IMR-90 (cell line): Measurements from ENCODE around the gene TNIP1. TPM values are rescaled to one million over a fixed set of nuclear protein-coding genes. Genes with fewer than 3 reads are reported as not detected.

Experiments used
- ATAC-seq: fragments of 200-7000 bp; cut with Tn5 transposase; 2 replicates; pipeline ENCODE4 v1.9.1; 2020; ENCODE audit warnings: low read depth, mild to moderate bottlenecking, moderate library complexity
- BruUV-seq: library from RNA; stranded (reverse); fragments of 400-500 nt; replicated peaks from 2 replicates; lab custom pipeline; 2021; lab: Mats Ljungman, UMichigan
- CTCF ChIA-PET: fragments of 300-600 bp; formaldehyde crosslinking; extraction: SDS; loops from one replicate; lab custom pipeline; 2021; ENCODE audit warnings: antibody characterized with exemption; lab: Yijun Ruan, JAX
- POLR2A ChIA-PET: fragments of 300-600 bp; sonication (Branson Sonifier 250); formaldehyde crosslinking; loops from one replicate; lab custom pipeline; 2022; ENCODE audit warnings: antibody characterized with exemption; ENCODE audit not compliant: unreplicated experiment; lab: Charles Lee
- DNase-seq: peaks from one replicate; pipeline ENCODE4 v3.0.0; 2013
- H2AFZ ChIP-seq: replicated peaks from 2 replicates; pipeline ENCODE3; 2013; ENCODE audit warnings: low read length, mild to moderate bottlenecking; ENCODE audit not compliant: poor library complexity
- H2AK5ac ChIP-seq: 2 replicates; pipeline ENCODE4 v1.6.1; 2013; ENCODE audit warnings: low read depth, low read length, inconsistent platforms
- H2AK9ac ChIP-seq: replicated peaks from 2 replicates; pipeline ENCODE3; 2013; ENCODE audit warnings: mild to moderate bottlenecking, low read depth, low read length, moderate library complexity; ENCODE audit not compliant: poor library complexity
- H2BK120ac ChIP-seq: 2 replicates; pipeline ENCODE4 v1.6.1; 2013; ENCODE audit warnings: low read depth, low read length, inconsistent platforms
- H2BK15ac ChIP-seq: 3 replicates; pipeline ENCODE4 v1.6.1; 2013; ENCODE audit warnings: low read depth, low read length, inconsistent platforms
- H2BK20ac ChIP-seq: 2 replicates; pipeline ENCODE4 v1.6.1; 2013; ENCODE audit warnings: low read depth, mild to moderate bottlenecking, inconsistent platforms, low read length, moderate library complexity
- H2BK5ac ChIP-seq: 2 replicates; pipeline ENCODE4 v1.6.1; 2013; ENCODE audit warnings: mild to moderate bottlenecking, low read depth, low read length, inconsistent platforms; ENCODE audit not compliant: poor library complexity, severe bottlenecking
- H3K14ac ChIP-seq: replicated peaks from 2 replicates; pipeline ENCODE4 v1.6.1; 2013; ENCODE audit warnings: low read depth, low read length, inconsistent platforms
- H3K18ac ChIP-seq: 2 replicates; pipeline ENCODE4 v1.6.1; 2013; ENCODE audit warnings: low read depth, low read length, control low read depth
- H3K23ac ChIP-seq: 2 replicates; pipeline ENCODE4 v1.6.1; 2013; ENCODE audit warnings: low read depth, low read length, inconsistent platforms
- H3K27ac ChIP-seq: 2 replicates; pipeline ENCODE4 v1.5.1; 2013; ENCODE audit warnings: mild to moderate bottlenecking, control low read depth, low read length; ENCODE audit not compliant: insufficient read depth
- H3K27me3 ChIP-seq: 2 replicates; pipeline ENCODE4 v1.6.1; 2013; ENCODE audit warnings: low read length; ENCODE audit not compliant: control insufficient read depth, insufficient read depth
- H3K36me3 ChIP-seq: 2 replicates; pipeline ENCODE4 v1.6.1; 2013; ENCODE audit warnings: low read length, mixed read lengths; ENCODE audit not compliant: control insufficient read depth, insufficient read depth
- H3K4ac ChIP-seq: 2 replicates; pipeline ENCODE4 v1.6.1; 2013; ENCODE audit warnings: low read depth, low read length, inconsistent platforms
- H3K4me1 ChIP-seq: 2 replicates; pipeline ENCODE4 v1.6.1; 2013; ENCODE audit warnings: low read length, mixed read lengths; ENCODE audit not compliant: control insufficient read depth, insufficient read depth
- H3K4me2 ChIP-seq: 2 replicates; pipeline ENCODE4 v1.6.1; 2013; ENCODE audit warnings: low read depth, mild to moderate bottlenecking, control low read depth, low read length, moderate library complexity
- H3K4me3 ChIP-seq: 2 replicates; pipeline ENCODE4 v1.5.1; 2013; ENCODE audit warnings: low read depth, mild to moderate bottlenecking, control low read depth, low read length, moderate library complexity; ENCODE audit not compliant: insufficient read depth
- H3K56ac ChIP-seq: 2 replicates; pipeline ENCODE4 v1.6.1; 2013; ENCODE audit warnings: low read length, inconsistent platforms; ENCODE audit not compliant: insufficient read depth; ENCODE audit errors: extremely low read depth
- H3K79me1 ChIP-seq, 2 experiments: 2 replicates each; pipeline ENCODE4 v1.6.1; 2013; ENCODE audit warnings: low read length in 2 of 2, inconsistent platforms in 1 of 2, low read depth in 1 of 2
- H3K9ac ChIP-seq: 2 replicates; pipeline ENCODE4 v1.6.1; 2013; ENCODE audit warnings: low read depth, low read length, control low read depth
- H3K9me1 ChIP-seq: 2 replicates; pipeline ENCODE4 v1.6.1; 2013; ENCODE audit warnings: low read length, inconsistent platforms; ENCODE audit not compliant: insufficient read depth
- H3K9me3 ChIP-seq: 2 replicates; pipeline ENCODE4 v1.6.1; 2013; ENCODE audit warnings: low read length; ENCODE audit not compliant: control insufficient read depth, insufficient read depth
- H4K20me1 ChIP-seq: 2 replicates; pipeline ENCODE4 v1.6.1; 2013; ENCODE audit warnings: low read length, inconsistent platforms; ENCODE audit not compliant: insufficient read depth
- H4K5ac ChIP-seq: 2 replicates; pipeline ENCODE4 v1.6.1; 2013; ENCODE audit warnings: mild to moderate bottlenecking, low read depth, low read length, control low read depth
- H4K8ac ChIP-seq, 2 experiments: 2 replicates each; pipeline ENCODE4 v1.6.1; 2013; ENCODE audit warnings: low read depth in 2 of 2, low read length in 2 of 2, control low read depth in 1 of 2, inconsistent platforms in 1 of 2
- H4K91ac ChIP-seq: 2 replicates; pipeline ENCODE4 v1.6.1; 2013; ENCODE audit warnings: low read depth, low read length, inconsistent platforms; ENCODE audit not compliant: insufficient read depth
- CEBPB ChIP-seq: IDR thresholded peaks from 2 replicates; pipeline ENCODE4 v1.6.1; 2012; ENCODE audit warnings: low read depth, low read length, improper control_type of control experiment
- CHD1 ChIP-seq: IDR thresholded peaks from 2 replicates; pipeline ENCODE4 v1.6.1; 2012; ENCODE audit warnings: low read depth, low read length, improper control_type of control experiment
- MXI1 ChIP-seq: IDR thresholded peaks from 2 replicates; pipeline ENCODE4 v1.6.1; 2012; ENCODE audit warnings: low read depth, mild to moderate bottlenecking, low read length, moderate library complexity, borderline replicate concordance
- POLR2A ChIP-seq: IDR thresholded peaks from 2 replicates; pipeline ENCODE4 v1.6.1; 2012; ENCODE audit warnings: mild to moderate bottlenecking, low read depth, low read length
- RFX5 ChIP-seq: IDR thresholded peaks from 2 replicates; pipeline ENCODE4 v1.8.0; 2012; ENCODE audit warnings: low read depth, mild to moderate bottlenecking, low read length, moderate library complexity
- WGBS, 2 experiments: methylation state at CpG; one replicate each; pipeline versions ENCODE4 v1.1.5 to v1.1.7; 2013; ENCODE audit warnings: missing lambda C conversion rate in 2 of 2; ENCODE audit not compliant: insufficient read length in 1 of 2; ENCODE audit errors: extremely low coverage in 2 of 2; 5-methylcytosine and 5-hydroxymethylcytosine counted together
- dilution Hi-C: fragments of 300-500 bp; cut with HindIII; formaldehyde crosslinking; loops from one replicate; pipeline ENCODE4 v1.14.3; 2018; ENCODE audit warnings: low sequenced_read_pairs; ENCODE audit not compliant: unreplicated experiment
- in situ Hi-C: fragments of 300-500 bp; cut with MboI; formaldehyde crosslinking; loops from 3 replicates; pipeline ENCODE4 v1.14.3; 2019; ENCODE audit warnings: low sequenced_read_pairs, inconsistent platforms, mixed read lengths
- intact Hi-C: fragments of 100-400 bp; cut with micrococcal nuclease; formaldehyde crosslinking; loops from 2 replicates; pipeline ENCODE4 v1.10.0; 2022
- polyA plus RNA-seq, 3 experiments: library from polyadenylated mRNA; depleted of rRNA; stranded (reverse); fragments of >200 nt; gene quantifications; 2 replicates each; pipeline ENCODE4 v1.2.3, GENCODE V29; 2012; ENCODE audit warnings: low replicate concordance in 1 of 3
- total RNA-seq: library from RNA; depleted of rRNA; stranded (reverse); fragments of >200 nt; gene quantifications from 2 replicates; pipeline ENCODE4 v1.2.3, GENCODE V29; 2012

TNIP1 gene
- total and polyA plus RNA-seq, 2 of the 4 experiments (the other 2 are of a cell fraction), result 63.8 to 92.8 TPM

DNA sequence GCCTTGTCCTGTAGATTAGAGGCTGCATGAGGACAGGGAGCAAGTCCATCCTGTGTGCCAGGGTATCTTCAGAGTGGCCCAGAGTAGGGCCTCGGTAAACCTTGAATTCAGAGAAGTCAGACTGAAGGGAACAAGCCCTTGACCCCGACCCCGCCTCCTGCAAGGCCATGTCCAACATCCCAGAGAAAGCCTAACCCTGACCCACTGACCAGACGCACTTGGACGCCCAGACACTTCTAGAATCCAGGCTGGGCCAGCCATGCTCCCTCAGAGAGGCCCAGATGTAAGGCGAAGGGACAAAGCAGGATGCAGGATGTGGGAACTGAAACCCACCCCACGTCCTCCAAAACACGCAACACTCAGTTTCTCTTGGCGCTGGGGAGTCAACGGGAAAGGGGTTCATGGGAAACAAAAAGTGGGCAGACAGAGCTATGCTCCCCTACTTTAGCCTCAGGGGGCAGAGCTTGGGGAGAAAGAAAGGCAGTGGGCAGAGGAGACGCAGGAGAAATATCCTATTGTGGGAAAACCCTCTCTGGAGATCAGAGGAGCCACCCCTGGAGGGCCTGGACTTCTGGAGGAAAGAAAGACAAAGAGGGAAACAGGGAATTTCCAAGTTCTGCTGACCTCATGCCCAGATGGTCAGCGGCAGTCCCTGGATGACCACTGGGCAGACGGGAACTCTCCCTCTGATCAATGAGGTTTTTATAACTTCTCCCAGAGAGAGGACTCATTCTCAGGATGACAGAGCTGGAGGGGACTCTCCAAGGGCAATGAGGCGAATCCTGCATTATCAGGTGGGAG is 13.0 kb downstream of the TNIP1 start (continued):
- no peak for TF ChIP-seq MXI1
- no peak for TF ChIP-seq CHD1

- H3K27ac ChIP-seq, result no peak overlapping the region
- no peak overlapping the region; the same call in 1 of the 2 replicates for H3K14ac ChIP-seq
- TF ChIP-seq RFX5, result no peak
- no peak for TF ChIP-seq POLR2A
- no peak for TF ChIP-seq CEBPB
- no peak overlapping the region for H2BK120ac ChIP-seq
- ChIA-PET POLR2A (no interaction called here), CTCF (no interaction called here)
- H3K4me3 ChIP-seq, result no peak overlapping the region
- no peak overlapping the region for H3K56ac ChIP-seq
- no peaks in the 10 kb centered on the region for H3K9me3 ChIP-seq
- H3K79me1 ChIP-seq, result peaks cover 59 to 96% of the 10 kb centered on the region in 2 experiments
- no peak for DNase-seq
- WGBS, 2 experiments, result 71% methylated on average over 1 of the region's 6 CpGs; no CpG with 5 or more reads in 1 of the 2 experiments
- H3K18ac ChIP-seq, result no peak overlapping the region
- H3K4me2 ChIP-seq, result no peak overlapping the region
- H3K9ac ChIP-seq, result no peak overlapping the region
- peak overlapping the region; percentile 75; the same call in 1 of the 2 replicates for H2AK5ac ChIP-seq
- no peak overlapping the region for H4K8ac ChIP-seq
- no peaks in the 10 kb centered on the region for H3K27me3 ChIP-seq
- no peak overlapping the region for H2BK5ac ChIP-seq
- H4K5ac ChIP-seq, result no peak overlapping the region
- H3K9me1 ChIP-seq, result peaks cover 67% of the 10 kb centered on the region
- H2BK15ac ChIP-seq, result no peak overlapping the region
- H3K4me1 ChIP-seq, result peaks cover 52% of the 10 kb centered on the region
- H2AK9ac ChIP-seq, result no peak overlapping the region
- dilution Hi-C loops (no loop called here), intact Hi-C loops (no loop called here), in situ Hi-C loops (no loop called here)
- no peak overlapping the region for H2AFZ ChIP-seq
- no TSS peak for BruUV-seq
- H3K4ac ChIP-seq, result peak overlapping the region; percentile 38; the same call in 1 of the 2 replicates
- no peak overlapping the region for H2BK20ac ChIP-seq
- ATAC-seq, result no peak
- peaks cover 58% of the 10 kb centered on the region for H4K20me1 ChIP-seq
- H3K23ac ChIP-seq, result no peak overlapping the region
- H3K36me3 ChIP-seq, result peaks cover 16% of the 10 kb centered on the region
- no peak overlapping the region for H4K91ac ChIP-seq
These were observed 13.9 kb downstream of the TNIP1 start for GRCh38 chr5:151066920-151067319.
